GM23338 (cell line): ENCODE measurements around the gene CDCA4. TPM values are rescaled to one million over a fixed set of nuclear protein-coding genes. Genes with fewer than 3 reads are reported as not detected.

Source experiments
- ATAC-seq: fragments of 200-7000 bp; cut with Tn5 transposase; 3 replicates; pipeline ENCODE4 v1.9.1; 2020
- DNase-seq: peaks from one replicate; pipeline ENCODE4 v3.0.0-alpha.2; 2015; ENCODE audit warnings: low spot score
- H2AFZ ChIP-seq: fragments of 200-600 bp; sonication (generic); 2 replicates; pipeline ENCODE4 v1.8.0; 2016; ENCODE audit warnings: antibody characterized with exemption, mild to moderate bottlenecking, moderate library complexity
- H3F3A ChIP-seq: fragments of 200-600 bp; sonication (generic); replicated peaks from 2 replicates; pipeline ENCODE4 v1.8.0; 2017; ENCODE audit warnings: antibody characterized with exemption, mixed run types, low read depth
- H3K27ac ChIP-seq: fragments of 200-600 bp; sonication (generic); 2 replicates; pipeline ENCODE4 v1.6.1; 2016; ENCODE audit warnings: low read depth
- H3K27me3 ChIP-seq: fragments of 200-600 bp; sonication (generic); 2 replicates; pipeline ENCODE4 v1.8.0; 2016; ENCODE audit warnings: mild to moderate bottlenecking, mixed run types, moderate library complexity; ENCODE audit not compliant: insufficient read depth
- H3K36me3 ChIP-seq: fragments of 200-600 bp; sonication (generic); 2 replicates; pipeline ENCODE4 v1.8.0; 2016; ENCODE audit warnings: mild to moderate bottlenecking; ENCODE audit not compliant: insufficient read depth
- H3K4me1 ChIP-seq: fragments of 200-600 bp; sonication (generic); 2 replicates; pipeline ENCODE4 v1.8.0; 2016; ENCODE audit warnings: mild to moderate bottlenecking, moderate library complexity; ENCODE audit not compliant: insufficient read depth
- H3K4me2 ChIP-seq: fragments of 200-600 bp; sonication (generic); 2 replicates; pipeline ENCODE4 v1.7.1; 2017; ENCODE audit warnings: mixed run types
- H3K4me3 ChIP-seq: fragments of 200-600 bp; sonication (generic); 2 replicates; pipeline ENCODE4 v1.6.1; 2016; ENCODE audit warnings: mixed run types
- H3K79me2 ChIP-seq: fragments of 200-600 bp; sonication (generic); replicated peaks from 2 replicates; pipeline ENCODE4 v1.8.0; 2017; ENCODE audit warnings: mild to moderate bottlenecking; ENCODE audit not compliant: insufficient read depth
- H3K9me2 ChIP-seq: fragments of 200-600 bp; sonication (generic); 2 replicates; pipeline ENCODE4 v1.8.0; 2017; ENCODE audit not compliant: insufficient read depth
- H4K20me1 ChIP-seq: fragments of 200-600 bp; sonication (generic); replicated peaks from 2 replicates; pipeline ENCODE4 v1.8.0; 2017; ENCODE audit warnings: mild to moderate bottlenecking; ENCODE audit not compliant: insufficient read depth
- H3K27ac Mint-ChIP-seq: 2 replicates; pipeline ENCODE4 v1.8.0; 2020; ENCODE audit warnings: inconsistent platforms, mild to moderate bottlenecking, moderate library complexity, mixed read lengths
- H3K27me3 Mint-ChIP-seq: 3 replicates; pipeline ENCODE4 v1.8.0; 2022; ENCODE audit warnings: low read depth, mild to moderate bottlenecking, moderate library complexity, mixed read lengths, inconsistent platforms; ENCODE audit not compliant: insufficient read depth, poor library complexity
- H3K36me3 Mint-ChIP-seq: 3 replicates; pipeline ENCODE4 v1.8.0; 2021; ENCODE audit warnings: low read depth, mild to moderate bottlenecking, inconsistent platforms, moderate library complexity, mixed read lengths
- H3K4me1 Mint-ChIP-seq: 3 replicates; pipeline ENCODE4 v1.8.0; 2020; ENCODE audit warnings: mild to moderate bottlenecking, inconsistent platforms, mixed read lengths
- H3K4me3 Mint-ChIP-seq: 3 replicates; pipeline ENCODE4 v1.8.0; 2021; ENCODE audit warnings: moderate library complexity, mild to moderate bottlenecking, inconsistent platforms, mixed read lengths
- H3K9me3 Mint-ChIP-seq: 3 replicates; pipeline ENCODE4 v1.8.0; 2020; ENCODE audit warnings: moderate library complexity, mild to moderate bottlenecking, inconsistent platforms, mixed read lengths
- CREB1 ChIP-seq: fragments of 250-450 bp; sonication (Bioruptor Pico); IDR thresholded peaks from 2 replicates; pipeline ENCODE4 v1.5.0; 2020; ENCODE audit warnings: low read depth, mild to moderate bottlenecking, moderate library complexity
- EZH2 ChIP-seq: fragments of 200-600 bp; sonication (generic); IDR thresholded peaks from one replicate; pipeline ENCODE4 v1.8.0; 2017; ENCODE audit warnings: antibody characterized with exemption, mild to moderate bottlenecking, low read depth; ENCODE audit not compliant: unreplicated experiment
- EZH2phosphoT487 ChIP-seq: fragments of 200-600 bp; sonication (generic); IDR thresholded peaks from one replicate; pipeline ENCODE4 v1.8.1; 2018; ENCODE audit warnings: antibody characterized with exemption; ENCODE audit not compliant: unreplicated experiment
- JUNB ChIP-seq: IDR thresholded peaks from one replicate; pipeline ENCODE4 v1.6.1; 2016; ENCODE audit warnings: antibody characterized with exemption; ENCODE audit not compliant: unreplicated experiment
- NANOG ChIP-seq: IDR thresholded peaks from 2 replicates; pipeline ENCODE4 v1.6.1; 2016; ENCODE audit warnings: antibody characterized with exemption, borderline replicate concordance
- POLR2AphosphoS5 ChIP-seq: IDR thresholded peaks from 2 replicates; pipeline ENCODE4 v1.6.1; 2016; ENCODE audit warnings: antibody characterized with exemption, low read depth
- STAT1 ChIP-seq: IDR thresholded peaks from one replicate; pipeline ENCODE4 v1.6.1; 2016; ENCODE audit warnings: antibody characterized with exemption; ENCODE audit not compliant: unreplicated experiment
- ZNF114 ChIP-seq: fragments of 250-450 bp; sonication (Bioruptor Pico); IDR thresholded peaks from 2 replicates; pipeline ENCODE4 v1.5.0; 2020; ENCODE audit warnings: mild to moderate bottlenecking, moderate library complexity
- ZNF331 ChIP-seq: fragments of 250-450 bp; sonication (Bioruptor Pico); IDR thresholded peaks from 2 replicates; pipeline ENCODE4 v1.5.0; 2020; ENCODE audit warnings: low read depth, mild to moderate bottlenecking, moderate library complexity
- polyA plus RNA-seq: library from polyadenylated mRNA; unstranded; fragments of >200 nt; fragmentation: Nextera tagmentation; extraction: Ambion mirVana; gene quantifications from 2 replicates; pipeline ENCODE4 v1.2.1, GENCODE V29; 2016
- total RNA-seq: library from RNA; depleted of rRNA; stranded (reverse); fragments of >200 nt; shearing (Covaris generic); gene quantifications from 2 replicates; pipeline ENCODE4 v1.2.3, GENCODE V29; 2014
- TF ChIP-seq, protein P1 (sequence below): IDR thresholded peaks from one replicate; pipeline ENCODE4 v1.6.1; 2018; ENCODE audit warnings: antibody characterized with exemption; ENCODE audit not compliant: unreplicated experiment
- TF ChIP-seq, protein P2 (sequence below): IDR thresholded peaks from 2 replicates; pipeline ENCODE4 v1.6.1; 2016; ENCODE audit warnings: antibody characterized with exemption
- TF ChIP-seq, protein P3 (sequence below): fragments of 250-450 bp; sonication (Bioruptor Pico); IDR thresholded peaks from 2 replicates; pipeline ENCODE4 v1.5.0; 2020; ENCODE audit warnings: mild to moderate bottlenecking, moderate library complexity
- TF ChIP-seq, protein P4 (sequence below), 2 experiments: fragments of 200-600 bp in 1 of 2; sonication (generic) in 1 of 2; conservative IDR thresholded peaks; 2 replicates each; pipeline versions ENCODE4 v1.5.1 to v1.6.1; 2016 to 2017; ENCODE audit warnings: antibody characterized with exemption in 2 of 2, low read depth in 2 of 2, mild to moderate bottlenecking in 2 of 2, moderate library complexity in 1 of 2

Gene CDCA4
- total and polyA plus RNA-seq, 2 experiments from 2014 or later: 32.6 to 70.7 TPM

DNA sequence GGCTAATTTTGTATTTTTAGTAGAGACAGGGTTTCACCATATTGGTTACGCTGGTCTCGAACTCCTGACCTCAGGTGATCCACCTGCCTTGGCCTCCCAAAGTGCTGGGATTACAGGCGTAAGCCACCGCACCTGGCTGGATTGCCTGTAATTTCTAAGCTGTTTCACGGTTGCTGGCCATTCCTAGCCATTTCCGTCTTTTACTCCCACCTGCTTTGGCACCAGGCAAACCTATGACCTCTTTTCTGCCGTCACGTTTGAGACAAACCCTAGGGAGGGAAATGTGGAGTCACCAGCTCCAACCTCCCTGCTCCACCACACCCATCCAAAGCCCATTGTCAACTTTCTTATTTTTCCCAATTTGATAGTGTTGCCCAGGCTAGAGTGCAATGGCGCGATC lies 43.1 kb upstream of the CDCA4 start:
- H3K9me3 Mint-ChIP-seq: no peaks in the 10 kb centered on the region
- Histone ChIP-seq H3K4me2 (no peak overlapping the region), H3K36me3 (no peaks in the 10 kb centered on the region), H3K27me3 (no peaks in the 10 kb centered on the region), H3K9me2 (no peaks in the 10 kb centered on the region), H3K27ac (no peak overlapping the region), H2AFZ (no peak overlapping the region; the same call in 1 of the 2 replicates), H3K79me2 (no peaks in the 10 kb centered on the region), H3K4me1 (no peaks in the 10 kb centered on the region), H4K20me1 (no peaks in the 10 kb centered on the region), H3K4me3 (no peak overlapping the region), H3F3A (no peaks in the 10 kb centered on the region)
- DNase-seq: no peak
- H3K27ac Mint-ChIP-seq: no peak overlapping the region
- peaks cover 13% of the 10 kb centered on the region for H3K27me3 Mint-ChIP-seq
- no peak for TF ChIP-seq ZNF331 (CRISPR knock-in tag)
- TF ChIP-seq EZH2: no peak
- no peak for TF ChIP-seq EZH2phosphoT487
- TF ChIP-seq STAT1: no peak
- TF ChIP-seq, protein P1, sequence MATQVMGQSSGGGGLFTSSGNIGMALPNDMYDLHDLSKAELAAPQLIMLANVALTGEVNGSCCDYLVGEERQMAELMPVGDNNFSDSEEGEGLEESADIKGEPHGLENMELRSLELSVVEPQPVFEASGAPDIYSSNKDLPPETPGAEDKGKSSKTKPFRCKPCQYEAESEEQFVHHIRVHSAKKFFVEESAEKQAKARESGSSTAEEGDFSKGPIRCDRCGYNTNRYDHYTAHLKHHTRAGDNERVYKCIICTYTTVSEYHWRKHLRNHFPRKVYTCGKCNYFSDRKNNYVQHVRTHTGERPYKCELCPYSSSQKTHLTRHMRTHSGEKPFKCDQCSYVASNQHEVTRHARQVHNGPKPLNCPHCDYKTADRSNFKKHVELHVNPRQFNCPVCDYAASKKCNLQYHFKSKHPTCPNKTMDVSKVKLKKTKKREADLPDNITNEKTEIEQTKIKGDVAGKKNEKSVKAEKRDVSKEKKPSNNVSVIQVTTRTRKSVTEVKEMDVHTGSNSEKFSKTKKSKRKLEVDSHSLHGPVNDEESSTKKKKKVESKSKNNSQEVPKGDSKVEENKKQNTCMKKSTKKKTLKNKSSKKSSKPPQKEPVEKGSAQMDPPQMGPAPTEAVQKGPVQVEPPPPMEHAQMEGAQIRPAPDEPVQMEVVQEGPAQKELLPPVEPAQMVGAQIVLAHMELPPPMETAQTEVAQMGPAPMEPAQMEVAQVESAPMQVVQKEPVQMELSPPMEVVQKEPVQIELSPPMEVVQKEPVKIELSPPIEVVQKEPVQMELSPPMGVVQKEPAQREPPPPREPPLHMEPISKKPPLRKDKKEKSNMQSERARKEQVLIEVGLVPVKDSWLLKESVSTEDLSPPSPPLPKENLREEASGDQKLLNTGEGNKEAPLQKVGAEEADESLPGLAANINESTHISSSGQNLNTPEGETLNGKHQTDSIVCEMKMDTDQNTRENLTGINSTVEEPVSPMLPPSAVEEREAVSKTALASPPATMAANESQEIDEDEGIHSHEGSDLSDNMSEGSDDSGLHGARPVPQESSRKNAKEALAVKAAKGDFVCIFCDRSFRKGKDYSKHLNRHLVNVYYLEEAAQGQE: no peak
- TF ChIP-seq, protein P2, sequence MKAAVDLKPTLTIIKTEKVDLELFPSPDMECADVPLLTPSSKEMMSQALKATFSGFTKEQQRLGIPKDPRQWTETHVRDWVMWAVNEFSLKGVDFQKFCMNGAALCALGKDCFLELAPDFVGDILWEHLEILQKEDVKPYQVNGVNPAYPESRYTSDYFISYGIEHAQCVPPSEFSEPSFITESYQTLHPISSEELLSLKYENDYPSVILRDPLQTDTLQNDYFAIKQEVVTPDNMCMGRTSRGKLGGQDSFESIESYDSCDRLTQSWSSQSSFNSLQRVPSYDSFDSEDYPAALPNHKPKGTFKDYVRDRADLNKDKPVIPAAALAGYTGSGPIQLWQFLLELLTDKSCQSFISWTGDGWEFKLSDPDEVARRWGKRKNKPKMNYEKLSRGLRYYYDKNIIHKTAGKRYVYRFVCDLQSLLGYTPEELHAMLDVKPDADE: no peak
- TF ChIP-seq JUNB: no peak
- no peak for TF ChIP-seq NANOG
- TF ChIP-seq, protein P3, sequence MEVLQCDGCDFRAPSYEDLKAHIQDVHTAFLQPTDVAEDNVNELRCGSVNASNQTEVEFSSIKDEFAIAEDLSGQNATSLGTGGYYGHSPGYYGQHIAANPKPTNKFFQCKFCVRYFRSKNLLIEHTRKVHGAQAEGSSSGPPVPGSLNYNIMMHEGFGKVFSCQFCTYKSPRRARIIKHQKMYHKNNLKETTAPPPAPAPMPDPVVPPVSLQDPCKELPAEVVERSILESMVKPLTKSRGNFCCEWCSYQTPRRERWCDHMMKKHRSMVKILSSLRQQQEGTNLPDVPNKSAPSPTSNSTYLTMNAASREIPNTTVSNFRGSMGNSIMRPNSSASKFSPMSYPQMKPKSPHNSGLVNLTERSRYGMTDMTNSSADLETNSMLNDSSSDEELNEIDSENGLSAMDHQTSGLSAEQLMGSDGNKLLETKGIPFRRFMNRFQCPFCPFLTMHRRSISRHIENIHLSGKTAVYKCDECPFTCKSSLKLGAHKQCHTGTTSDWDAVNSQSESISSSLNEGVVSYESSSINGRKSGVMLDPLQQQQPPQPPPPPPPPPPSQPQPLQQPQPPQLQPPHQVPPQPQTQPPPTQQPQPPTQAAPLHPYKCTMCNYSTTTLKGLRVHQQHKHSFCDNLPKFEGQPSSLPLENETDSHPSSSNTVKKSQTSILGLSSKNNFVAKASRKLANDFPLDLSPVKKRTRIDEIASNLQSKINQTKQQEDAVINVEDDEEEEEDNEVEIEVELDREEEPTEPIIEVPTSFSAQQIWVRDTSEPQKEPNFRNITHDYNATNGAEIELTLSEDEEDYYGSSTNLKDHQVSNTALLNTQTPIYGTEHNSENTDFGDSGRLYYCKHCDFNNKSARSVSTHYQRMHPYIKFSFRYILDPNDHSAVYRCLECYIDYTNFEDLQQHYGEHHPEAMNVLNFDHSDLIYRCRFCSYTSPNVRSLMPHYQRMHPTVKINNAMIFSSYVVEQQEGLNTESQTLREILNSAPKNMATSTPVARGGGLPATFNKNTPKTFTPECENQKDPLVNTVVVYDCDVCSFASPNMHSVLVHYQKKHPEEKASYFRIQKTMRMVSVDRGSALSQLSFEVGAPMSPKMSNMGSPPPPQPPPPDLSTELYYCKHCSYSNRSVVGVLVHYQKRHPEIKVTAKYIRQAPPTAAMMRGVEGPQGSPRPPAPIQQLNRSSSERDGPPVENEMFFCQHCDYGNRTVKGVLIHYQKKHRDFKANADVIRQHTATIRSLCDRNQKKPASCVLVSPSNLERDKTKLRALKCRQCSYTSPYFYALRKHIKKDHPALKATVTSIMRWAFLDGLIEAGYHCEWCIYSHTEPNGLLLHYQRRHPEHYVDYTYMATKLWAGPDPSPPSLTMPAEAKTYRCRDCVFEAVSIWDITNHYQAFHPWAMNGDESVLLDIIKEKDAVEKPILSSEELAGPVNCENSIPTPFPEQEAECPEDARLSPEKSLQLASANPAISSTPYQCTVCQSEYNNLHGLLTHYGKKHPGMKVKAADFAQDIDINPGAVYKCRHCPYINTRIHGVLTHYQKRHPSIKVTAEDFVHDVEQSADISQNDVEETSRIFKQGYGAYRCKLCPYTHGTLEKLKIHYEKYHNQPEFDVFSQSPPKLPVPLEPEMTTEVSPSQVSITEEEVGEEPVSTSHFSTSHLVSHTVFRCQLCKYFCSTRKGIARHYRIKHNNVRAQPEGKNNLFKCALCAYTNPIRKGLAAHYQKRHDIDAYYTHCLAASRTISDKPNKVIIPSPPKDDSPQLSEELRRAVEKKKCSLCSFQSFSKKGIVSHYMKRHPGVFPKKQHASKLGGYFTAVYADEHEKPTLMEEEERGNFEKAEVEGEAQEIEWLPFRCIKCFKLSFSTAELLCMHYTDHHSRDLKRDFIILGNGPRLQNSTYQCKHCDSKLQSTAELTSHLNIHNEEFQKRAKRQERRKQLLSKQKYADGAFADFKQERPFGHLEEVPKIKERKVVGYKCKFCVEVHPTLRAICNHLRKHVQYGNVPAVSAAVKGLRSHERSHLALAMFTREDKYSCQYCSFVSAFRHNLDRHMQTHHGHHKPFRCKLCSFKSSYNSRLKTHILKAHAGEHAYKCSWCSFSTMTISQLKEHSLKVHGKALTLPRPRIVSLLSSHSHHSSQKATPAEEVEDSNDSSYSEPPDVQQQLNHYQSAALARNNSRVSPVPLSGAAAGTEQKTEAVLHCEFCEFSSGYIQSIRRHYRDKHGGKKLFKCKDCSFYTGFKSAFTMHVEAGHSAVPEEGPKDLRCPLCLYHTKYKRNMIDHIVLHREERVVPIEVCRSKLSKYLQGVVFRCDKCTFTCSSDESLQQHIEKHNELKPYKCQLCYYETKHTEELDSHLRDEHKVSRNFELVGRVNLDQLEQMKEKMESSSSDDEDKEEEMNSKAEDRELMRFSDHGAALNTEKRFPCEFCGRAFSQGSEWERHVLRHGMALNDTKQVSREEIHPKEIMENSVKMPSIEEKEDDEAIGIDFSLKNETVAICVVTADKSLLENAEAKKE: no peak
- no peak for TF ChIP-seq POLR2AphosphoS5
- TF ChIP-seq ZNF114: no peak
- TF ChIP-seq, protein P4, sequence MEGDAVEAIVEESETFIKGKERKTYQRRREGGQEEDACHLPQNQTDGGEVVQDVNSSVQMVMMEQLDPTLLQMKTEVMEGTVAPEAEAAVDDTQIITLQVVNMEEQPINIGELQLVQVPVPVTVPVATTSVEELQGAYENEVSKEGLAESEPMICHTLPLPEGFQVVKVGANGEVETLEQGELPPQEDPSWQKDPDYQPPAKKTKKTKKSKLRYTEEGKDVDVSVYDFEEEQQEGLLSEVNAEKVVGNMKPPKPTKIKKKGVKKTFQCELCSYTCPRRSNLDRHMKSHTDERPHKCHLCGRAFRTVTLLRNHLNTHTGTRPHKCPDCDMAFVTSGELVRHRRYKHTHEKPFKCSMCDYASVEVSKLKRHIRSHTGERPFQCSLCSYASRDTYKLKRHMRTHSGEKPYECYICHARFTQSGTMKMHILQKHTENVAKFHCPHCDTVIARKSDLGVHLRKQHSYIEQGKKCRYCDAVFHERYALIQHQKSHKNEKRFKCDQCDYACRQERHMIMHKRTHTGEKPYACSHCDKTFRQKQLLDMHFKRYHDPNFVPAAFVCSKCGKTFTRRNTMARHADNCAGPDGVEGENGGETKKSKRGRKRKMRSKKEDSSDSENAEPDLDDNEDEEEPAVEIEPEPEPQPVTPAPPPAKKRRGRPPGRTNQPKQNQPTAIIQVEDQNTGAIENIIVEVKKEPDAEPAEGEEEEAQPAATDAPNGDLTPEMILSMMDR (conservative IDR thresholded peaks at IDR 0.05; ENCODE audit: low read depth in 2 of 2): no peak
- TF ChIP-seq CREB1: no peak
- ATAC-seq: no peak
- H3K4me3 Mint-ChIP-seq: no peak overlapping the region
- peaks cover 12% of the 10 kb centered on the region; the same call in 2 of the 3 replicates for H3K4me1 Mint-ChIP-seq
- H3K36me3 Mint-ChIP-seq: no peaks in the 10 kb centered on the region; the same call in 2 of the 3 replicates
